Measurements from ENCODE around the gene OR10H5.

- no peak for TF ChIP-seq CREB5 (CRISPR knock-in tag; IDR thresholded peaks at IDR 0.05; ENCODE audit: low read depth)
- TF ChIP-seq ISL1 (CRISPR knock-in tag; IDR thresholded peaks at IDR 0.05): no peak
- TF ChIP-seq RARB (CRISPR knock-in tag; IDR thresholded peaks at IDR 0.05): no peak
- TF ChIP-seq CSRNP3 (CRISPR knock-in tag; IDR thresholded peaks at IDR 0.05): no peak
- no peak for TF ChIP-seq BACH2 (CRISPR knock-in tag; IDR thresholded peaks at IDR 0.05; ENCODE audit: borderline replicate concordance)
- no peak for TF ChIP-seq ARNTL (CRISPR knock-in tag; IDR thresholded peaks at IDR 0.05; ENCODE audit: borderline replicate concordance, low read depth)
- no peak for TF ChIP-seq GLIS3 (CRISPR knock-in tag; IDR thresholded peaks at IDR 0.05)
Observed at GRCh38 chr19:15737722-15738121, 49.7 kb upstream of the OR10H5 start, which contains the start of gene OR10H3.
